ENCODE measurements around the gene NEU4. TPM values are rescaled to one million over a fixed set of nuclear protein-coding genes. Genes with fewer than 3 reads are reported as not detected.
A peak's percentile ranks its signal among the peaks of the same experiment; 100 is the strongest.

The NEU4 gene
- total RNA-seq, 1 donor, result not detected

DNA sequence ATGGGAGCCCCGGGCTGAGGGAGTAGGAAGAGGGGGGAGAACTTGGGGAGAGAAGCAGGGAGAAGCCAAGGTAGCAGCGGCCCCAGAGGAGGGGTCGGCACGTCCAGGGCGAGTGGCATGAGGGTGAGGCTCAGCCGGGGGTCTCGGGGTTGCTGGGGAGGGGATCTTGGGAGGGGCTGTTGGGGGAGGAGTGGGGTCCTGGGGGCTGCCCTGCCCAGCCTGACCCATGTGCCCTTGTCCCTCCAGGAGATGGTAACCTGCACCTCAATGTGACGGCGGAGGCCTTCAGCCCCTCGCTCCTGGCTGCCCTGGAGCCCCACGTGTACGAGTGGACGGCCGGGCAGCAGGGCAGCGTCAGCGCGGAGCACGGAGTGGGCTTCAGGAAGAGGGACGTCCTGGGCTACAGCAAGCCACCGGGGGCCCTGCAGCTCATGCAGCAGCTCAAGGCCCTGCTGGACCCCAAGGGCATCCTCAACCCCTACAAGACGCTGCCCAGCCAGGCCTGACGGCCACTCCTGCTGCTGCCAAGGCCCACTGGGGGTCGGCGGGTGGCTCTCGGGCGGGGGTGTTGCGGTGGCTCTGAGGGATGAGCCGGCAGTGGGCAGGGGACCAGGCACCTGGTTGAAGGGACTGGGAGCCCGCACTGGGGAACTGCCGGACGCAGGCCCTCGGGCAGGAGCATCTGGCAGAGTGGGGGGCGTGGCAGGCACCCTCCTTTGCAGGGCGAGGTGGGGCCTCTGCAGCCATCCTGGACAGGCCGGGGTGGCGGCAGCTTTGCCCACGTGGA is 41.3 kb upstream of the NEU4 start:
- H2AFZ ChIP-seq (ENCODE audit: low read length), result no peak overlapping the region
- DNase-seq (ENCODE audit: insufficient read length, low spot score, missing footprints), result peak; percentile 77
- peaks cover 5% of the 10 kb centered on the region for H3K4me1 ChIP-seq (ENCODE audit: insufficient read depth, low read length)
- no peak for TF ChIP-seq CTCF (IDR thresholded peaks at IDR 0.05; ENCODE audit: extremely low read depth, low read depth, low read length)
- no peaks in the 10 kb centered on the region for H3K9me3 ChIP-seq (ENCODE audit: low read depth, low read length)
- no peak overlapping the region for H3K4me2 ChIP-seq (ENCODE audit: insufficient read depth, low read length)
- no peak overlapping the region for H3K4me3 ChIP-seq (ENCODE audit: insufficient read depth, low read length)
- H3K27me3 ChIP-seq (ENCODE audit: insufficient read depth, low read length), result peaks cover 8% of the 10 kb centered on the region
- H4K20me1 ChIP-seq (ENCODE audit: insufficient read depth, low read length), result no peaks in the 10 kb centered on the region
- H3K79me2 ChIP-seq (ENCODE audit: insufficient read depth, low read length), result no peaks in the 10 kb centered on the region
- H3K27ac ChIP-seq (ENCODE audit: low read depth, low read length), result no peak overlapping the region
- no peaks in the 10 kb centered on the region for H3K36me3 ChIP-seq (ENCODE audit: insufficient read depth, low read length)

GRCh38 chr2:241768251-241768711 is 40.7 kb upstream of the NEU4 start:
- Histone ChIP-seq H3K79me2 (ENCODE audit: insufficient read depth, low read length) (no peaks in the 10 kb centered on the region), H4K20me1 (ENCODE audit: insufficient read depth, low read length) (no peaks in the 10 kb centered on the region), H3K27me3 (ENCODE audit: insufficient read depth, low read length) (peaks cover 8% of the 10 kb centered on the region), H3K9me3 (ENCODE audit: low read depth, low read length) (no peaks in the 10 kb centered on the region), H2AFZ (ENCODE audit: low read length) (no peak overlapping the region), H3K36me3 (ENCODE audit: insufficient read depth, low read length) (no peaks in the 10 kb centered on the region), H3K4me3 (ENCODE audit: insufficient read depth, low read length) (no peak overlapping the region), H3K27ac (ENCODE audit: low read depth, low read length) (no peak overlapping the region), H3K4me1 (ENCODE audit: insufficient read depth, low read length) (peaks cover 5% of the 10 kb centered on the region), H3K4me2 (ENCODE audit: insufficient read depth, low read length) (no peak overlapping the region)
- TF ChIP-seq CTCF (IDR thresholded peaks at IDR 0.05; ENCODE audit: extremely low read depth, low read depth, low read length), result no peak
- DNase-seq (ENCODE audit: insufficient read length, low spot score, missing footprints), result peak; percentile 49

DNA sequence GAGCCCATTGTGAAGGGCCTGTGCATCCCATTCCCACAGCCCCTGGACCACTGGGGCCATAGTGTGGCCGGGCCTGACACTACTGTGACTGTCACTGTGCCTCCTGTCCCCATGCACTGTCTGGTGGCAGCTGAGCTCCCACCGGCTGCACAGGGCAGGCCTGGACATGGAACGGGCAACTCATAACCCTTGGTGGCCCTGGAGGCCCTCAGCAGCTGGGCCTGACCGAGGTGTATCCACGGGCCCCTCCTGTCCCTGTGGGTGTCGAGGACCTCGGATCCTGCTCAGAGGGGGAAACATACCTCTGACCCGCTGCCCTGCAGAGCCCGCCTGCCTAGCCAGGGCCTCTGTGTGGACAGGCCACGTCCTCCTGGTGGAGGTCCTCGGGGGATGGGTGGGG is 40.1 kb upstream of the NEU4 start:
- no peaks in the 10 kb centered on the region for H4K20me1 ChIP-seq (ENCODE audit: insufficient read depth, low read length)
- TF ChIP-seq CTCF (IDR thresholded peaks at IDR 0.05; ENCODE audit: extremely low read depth, low read depth, low read length), result no peak
- no peaks in the 10 kb centered on the region for H3K79me2 ChIP-seq (ENCODE audit: insufficient read depth, low read length)
- H3K36me3 ChIP-seq (ENCODE audit: insufficient read depth, low read length), result no peaks in the 10 kb centered on the region
- no peak overlapping the region for H2AFZ ChIP-seq (ENCODE audit: low read length)
- no peak overlapping the region for H3K4me2 ChIP-seq (ENCODE audit: insufficient read depth, low read length)
- H3K27ac ChIP-seq (ENCODE audit: low read depth, low read length), result no peak overlapping the region
- peaks cover 8% of the 10 kb centered on the region for H3K27me3 ChIP-seq (ENCODE audit: insufficient read depth, low read length)
- DNase-seq (ENCODE audit: insufficient read length, low spot score, missing footprints), result peak; percentile 72
- peaks cover 5% of the 10 kb centered on the region for H3K4me1 ChIP-seq (ENCODE audit: insufficient read depth, low read length)
- H3K9me3 ChIP-seq (ENCODE audit: low read depth, low read length), result no peaks in the 10 kb centered on the region
- H3K4me3 ChIP-seq (ENCODE audit: insufficient read depth, low read length), result no peak overlapping the region

DNA sequence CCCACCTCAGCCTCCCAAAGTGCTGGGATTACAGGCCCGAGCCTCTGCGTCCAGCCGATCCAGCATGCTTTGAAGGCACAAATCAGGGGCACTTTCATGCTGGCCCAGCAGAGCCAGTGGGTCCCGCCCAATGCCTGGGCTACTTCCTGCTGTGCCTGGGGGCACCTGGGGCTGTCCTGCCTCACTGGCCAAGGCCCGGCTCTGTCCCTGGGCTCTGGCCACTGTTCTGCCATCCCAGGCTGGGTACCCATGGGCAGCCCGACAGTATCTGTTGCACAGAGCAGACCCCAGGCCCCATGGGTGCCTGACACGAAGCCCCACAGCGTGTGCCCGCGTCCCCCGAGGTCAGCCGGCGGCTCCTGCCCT is 39.2 kb upstream of the NEU4 start:
- no peaks in the 10 kb centered on the region for H4K20me1 ChIP-seq (ENCODE audit: insufficient read depth, low read length)
- H3K27ac ChIP-seq (ENCODE audit: low read depth, low read length), result no peak overlapping the region
- H3K4me2 ChIP-seq (ENCODE audit: insufficient read depth, low read length), result no peak overlapping the region
- DNase-seq (ENCODE audit: insufficient read length, low spot score, missing footprints), result peak; percentile 58
- peaks cover 7% of the 10 kb centered on the region for H3K4me1 ChIP-seq (ENCODE audit: insufficient read depth, low read length)
- H3K36me3 ChIP-seq (ENCODE audit: insufficient read depth, low read length), result no peaks in the 10 kb centered on the region
- TF ChIP-seq CTCF (IDR thresholded peaks at IDR 0.05; ENCODE audit: extremely low read depth, low read depth, low read length), result no peak
- peaks cover 8% of the 10 kb centered on the region for H3K27me3 ChIP-seq (ENCODE audit: insufficient read depth, low read length)
- H3K9me3 ChIP-seq (ENCODE audit: low read depth, low read length), result no peaks in the 10 kb centered on the region
- no peak overlapping the region for H2AFZ ChIP-seq (ENCODE audit: low read length)
- H3K79me2 ChIP-seq (ENCODE audit: insufficient read depth, low read length), result no peaks in the 10 kb centered on the region
- no peak overlapping the region for H3K4me3 ChIP-seq (ENCODE audit: insufficient read depth, low read length)

Data from osteoblast (primary cell).